GM12864 (cell line): ENCODE data around the gene ADAMTSL2.
"Not testable (repeated sequence)": the region's sequence is repeated elsewhere in the genome, so short reads cannot be mapped to it uniquely, and the experiment has no call there.

ENCODE experiments used
- DNase-seq: peaks from one replicate; pipeline ENCODE4 v3.0.0-alpha.2; 2011; ENCODE audit warnings: low read depth
- H3K4me3 ChIP-seq: 2 replicates; pipeline ENCODE4 v1.5.1; 2011; ENCODE audit warnings: mild to moderate bottlenecking, low read depth, low read length, control low read depth
- TF ChIP-seq, protein P1 (sequence below): IDR thresholded peaks from 2 replicates; pipeline ENCODE4 v1.5.1; 2011; ENCODE audit warnings: low read depth, mild to moderate bottlenecking, moderate library complexity, low read length, control low read depth, inconsistent platforms; ENCODE audit errors: missing control alignments

The ADAMTSL2 gene

DNA sequence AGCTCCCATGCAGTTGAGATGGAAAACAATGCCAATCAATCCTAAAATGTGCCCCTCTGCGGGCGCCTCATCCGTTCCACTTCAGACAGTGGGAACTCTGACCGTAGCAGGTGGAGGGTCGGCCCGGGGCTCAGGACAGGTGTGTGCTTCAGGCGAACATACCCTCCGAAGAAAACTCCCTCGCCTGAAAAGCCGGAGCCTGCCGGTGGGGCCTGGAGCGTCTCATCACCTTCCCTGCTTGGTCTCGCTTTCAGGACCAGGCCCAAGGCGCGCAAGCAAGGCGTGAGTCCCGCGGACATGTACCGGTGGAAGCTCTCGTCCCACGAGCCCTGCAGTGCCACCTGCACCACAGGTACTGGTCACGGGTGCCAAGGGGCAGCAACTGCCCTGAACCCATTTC, 26.4 kb downstream of the ADAMTSL2 start:
- TF ChIP-seq, protein P1, sequence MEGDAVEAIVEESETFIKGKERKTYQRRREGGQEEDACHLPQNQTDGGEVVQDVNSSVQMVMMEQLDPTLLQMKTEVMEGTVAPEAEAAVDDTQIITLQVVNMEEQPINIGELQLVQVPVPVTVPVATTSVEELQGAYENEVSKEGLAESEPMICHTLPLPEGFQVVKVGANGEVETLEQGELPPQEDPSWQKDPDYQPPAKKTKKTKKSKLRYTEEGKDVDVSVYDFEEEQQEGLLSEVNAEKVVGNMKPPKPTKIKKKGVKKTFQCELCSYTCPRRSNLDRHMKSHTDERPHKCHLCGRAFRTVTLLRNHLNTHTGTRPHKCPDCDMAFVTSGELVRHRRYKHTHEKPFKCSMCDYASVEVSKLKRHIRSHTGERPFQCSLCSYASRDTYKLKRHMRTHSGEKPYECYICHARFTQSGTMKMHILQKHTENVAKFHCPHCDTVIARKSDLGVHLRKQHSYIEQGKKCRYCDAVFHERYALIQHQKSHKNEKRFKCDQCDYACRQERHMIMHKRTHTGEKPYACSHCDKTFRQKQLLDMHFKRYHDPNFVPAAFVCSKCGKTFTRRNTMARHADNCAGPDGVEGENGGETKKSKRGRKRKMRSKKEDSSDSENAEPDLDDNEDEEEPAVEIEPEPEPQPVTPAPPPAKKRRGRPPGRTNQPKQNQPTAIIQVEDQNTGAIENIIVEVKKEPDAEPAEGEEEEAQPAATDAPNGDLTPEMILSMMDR: no peak
- no peak overlapping the region for H3K4me3 ChIP-seq
- DNase-seq: no peak

DNA sequence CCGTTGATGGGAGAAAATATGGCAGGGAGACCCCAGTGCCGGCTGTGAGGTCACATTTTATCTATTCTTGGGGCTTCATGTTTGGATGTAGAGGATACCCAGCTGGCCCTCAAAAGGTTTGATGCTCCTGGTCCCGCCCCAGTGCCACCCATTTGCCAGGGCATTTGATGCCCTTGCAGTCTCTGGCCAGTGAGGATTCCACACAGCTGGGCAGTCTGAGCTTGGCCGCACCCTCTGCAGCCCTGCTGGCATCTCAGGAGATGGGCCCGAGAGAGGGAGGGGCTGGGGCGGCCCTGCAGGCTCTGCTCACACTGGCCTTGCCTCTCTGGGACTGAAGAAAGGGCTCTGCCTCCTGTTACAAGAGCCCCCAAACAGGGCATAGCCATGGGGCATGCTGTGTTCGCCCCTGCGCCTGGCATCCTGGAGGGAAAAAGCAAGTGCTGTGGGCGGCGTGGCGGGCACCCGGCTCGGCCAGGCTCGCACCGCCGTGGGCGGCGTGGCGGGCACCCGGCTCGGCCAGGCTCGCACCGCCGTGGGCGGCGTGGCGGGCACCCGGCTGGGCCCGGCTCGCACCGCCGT, 27.6 kb downstream of the ADAMTSL2 start:
- no peak for DNase-seq
- no peak overlapping the region for H3K4me3 ChIP-seq

DNA sequence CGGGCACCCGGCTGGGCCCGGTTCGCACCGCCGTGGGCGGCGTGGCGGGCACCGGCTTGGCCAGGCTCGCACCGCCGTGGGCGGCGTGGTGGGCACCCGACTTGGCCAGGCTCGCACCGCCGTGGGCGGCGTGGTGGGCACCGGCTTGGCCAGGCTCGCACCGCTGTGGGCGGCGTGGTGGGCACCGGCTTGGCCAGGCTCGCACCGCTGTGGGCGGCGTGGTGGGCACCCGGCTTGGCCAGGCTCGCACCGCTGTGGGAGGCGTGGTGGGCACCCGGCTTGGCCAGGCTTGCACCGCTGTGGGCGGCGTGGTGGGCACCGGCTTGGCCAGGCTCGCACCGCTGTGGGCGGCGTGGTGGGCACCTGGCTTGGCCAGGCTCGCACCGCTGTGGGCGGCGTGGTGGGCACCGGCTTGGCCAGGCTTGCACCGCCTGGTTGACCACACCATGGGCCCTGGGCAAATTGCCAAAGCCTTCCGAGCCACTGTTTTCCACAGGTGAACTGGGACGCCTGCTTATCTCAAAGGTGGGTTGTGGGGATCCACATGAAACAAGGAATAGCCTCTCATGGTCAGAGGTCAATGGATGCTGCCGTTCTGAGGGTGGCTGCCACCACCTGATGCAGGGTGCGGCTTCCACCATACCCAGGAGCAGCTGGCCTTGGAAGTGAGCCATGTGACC, 28.2 kb downstream of the ADAMTSL2 start:
- TF ChIP-seq, protein P1: no peak
- no peak overlapping the region for H3K4me3 ChIP-seq
- DNase-seq: no peak

More for the DNA sequence above, 27.6 kb downstream of the ADAMTSL2 start:
- TF ChIP-seq, protein P1: no peak

DNA sequence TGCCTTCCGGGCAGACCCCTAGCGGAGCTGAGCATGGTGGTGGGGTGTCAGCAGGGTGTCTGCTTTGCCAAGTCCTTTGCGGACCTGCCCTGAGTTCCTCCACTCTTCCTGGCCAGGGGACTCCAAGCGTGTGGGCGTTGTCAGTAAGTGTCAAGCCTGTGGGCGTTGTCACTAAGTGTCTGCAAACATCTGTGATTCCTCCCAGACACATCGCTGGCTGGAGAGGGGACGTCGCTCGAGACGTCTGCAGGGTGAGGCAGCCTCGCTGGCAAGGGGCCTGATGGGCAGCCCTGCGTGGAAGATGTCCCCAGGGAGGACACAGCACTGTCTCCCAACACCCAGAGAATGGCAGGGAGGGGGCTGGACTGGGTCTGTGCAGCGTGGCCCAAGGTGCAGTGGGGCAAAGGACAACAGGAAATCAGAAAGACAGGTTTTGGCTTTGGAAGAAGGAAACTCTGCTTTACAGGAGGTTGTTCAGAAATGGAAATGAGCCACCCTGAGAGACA, 28.8 kb downstream of the ADAMTSL2 start:
- DNase-seq: no peak
- H3K4me3 ChIP-seq: no peak overlapping the region
- TF ChIP-seq, protein P1: no peak

DNA sequence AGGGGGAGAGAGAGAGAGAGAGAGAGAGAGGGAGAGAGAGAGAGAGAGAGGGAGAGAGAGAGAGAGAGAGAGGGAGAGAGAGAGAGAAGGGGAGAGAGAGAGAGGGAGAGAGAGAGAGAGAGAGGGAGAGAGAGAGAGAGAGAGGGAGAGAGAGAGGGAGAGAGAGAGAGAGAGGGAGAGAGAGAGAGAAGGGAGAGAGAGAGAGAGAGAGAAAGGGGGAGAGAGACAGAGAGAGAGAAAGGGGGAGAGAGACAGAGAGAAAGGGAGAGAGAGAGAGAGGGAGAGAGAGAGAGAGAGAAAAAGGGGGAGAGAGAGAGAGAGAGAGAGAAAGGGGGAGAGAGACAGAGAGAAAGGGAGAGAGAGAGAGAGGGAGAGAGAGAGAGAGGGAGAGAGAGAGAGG, 29.3 kb downstream of the ADAMTSL2 start:
- H3K4me3 ChIP-seq, DNase-seq: not testable (repeated sequence)

DNA sequence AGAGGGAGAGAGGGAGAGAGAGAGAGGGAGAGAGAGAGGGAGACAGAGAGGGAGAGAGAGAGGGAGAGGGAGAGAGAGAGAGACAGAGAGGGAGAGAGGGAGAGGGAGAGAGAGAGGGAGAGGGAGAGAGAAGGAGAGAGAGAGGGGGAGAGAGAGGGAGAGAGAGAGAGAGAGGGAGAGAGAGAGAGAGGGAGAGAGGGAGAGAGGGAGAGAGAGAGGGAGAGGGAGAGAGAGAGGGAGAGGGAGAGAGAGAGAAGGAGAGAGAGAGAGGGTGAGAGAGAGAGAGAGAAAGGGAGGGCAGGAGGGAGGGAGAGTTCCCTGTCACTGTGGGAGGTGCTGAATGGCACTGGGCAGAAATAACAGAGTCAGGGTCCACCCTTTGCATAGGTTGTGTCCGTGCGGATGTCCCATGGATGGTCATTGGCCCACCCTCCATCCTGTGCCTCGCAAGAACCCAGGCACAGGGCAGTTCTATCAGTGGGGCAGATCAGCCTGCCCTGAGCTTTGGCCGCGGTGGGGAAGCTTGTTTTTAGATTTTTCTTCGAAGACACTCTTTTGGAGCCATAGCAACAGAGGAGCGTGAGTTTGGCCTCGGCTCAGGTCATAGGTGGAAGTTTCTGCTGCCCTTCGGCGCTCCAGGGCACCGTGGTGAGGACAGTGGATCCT, 30.1 kb downstream of the ADAMTSL2 start:
- DNase-seq: no peak
- no peak overlapping the region for H3K4me3 ChIP-seq
- TF ChIP-seq, protein P1: no peak

- no peak overlapping the region for H3K4me3 ChIP-seq
- DNase-seq: no peak
- TF ChIP-seq, protein P1: no peak
Measured at GRCh38 chr9:133566382-133566781, 31.9 kb downstream of the ADAMTSL2 start.
